K562 (cell line): ENCODE results near the gene LAMA5. TPM values are rescaled to one million over a fixed set of nuclear protein-coding genes. Genes with fewer than 3 reads are reported as not detected.

Experiments used
- ATAC-seq: fragments of 200-7000 bp; cut with Tn5 transposase; 3 replicates; pipeline ENCODE4 v1.9.1; 2020; ENCODE audit warnings: moderate library complexity
- BruUV-seq: library from RNA; stranded (reverse); fragments of 400-500 nt; replicated peaks from 2 replicates; lab custom pipeline; 2021; lab: Mats Ljungman, UMichigan
- CTCF ChIA-PET: fragments of 300-600 bp; formaldehyde crosslinking; extraction: SDS; loops from one replicate; lab custom pipeline; 2021; ENCODE audit warnings: low intra/inter-chr PET ratio; lab: Yijun Ruan, JAX
- POLR2A ChIA-PET: fragments of 300-600, 350-650 bp; sonication (Branson Sonifier 250); formaldehyde crosslinking; extraction: SDS; loops from one replicate; lab custom pipeline; 2021; ENCODE audit warnings: antibody characterized with exemption, inconsistent platforms; lab: Yijun Ruan, JAX
- DNase-seq, 4 experiments: peaks; one replicate each; pipeline versions ENCODE4 v3.0.0 to v3.0.0-alpha.2; 2011 to 2018; ENCODE audit warnings: low spot score in 3 of 4, mixed read lengths in 3 of 4; ENCODE audit errors: extremely low read depth in 1 of 4
- FAIRE-seq: peaks from 2 replicates; lab custom pipeline; 2011; peaks lifted over from hg19 to GRCh38; lab: Jason Lieb, UNC
- H2AFZ ChIP-seq: 2 replicates; pipeline ENCODE4 v1.6.0; 2011; ENCODE audit warnings: low read depth, low read length, control low read depth, inconsistent platforms
- H3K27ac ChIP-seq: fragments of 200-600 bp; 3 replicates; pipeline ENCODE4 v1.8.0; 2011; ENCODE audit warnings: low read depth, mild to moderate bottlenecking, control low read depth, inconsistent platforms, low read length, moderate library complexity, mixed read lengths; ENCODE audit errors: extremely low read depth
- H3K27me3 ChIP-seq, 2 experiments: fragments of 300-600 bp in 1 of 2; 2 replicates in 1 of 2; 3 replicates in 1 of 2; pipeline versions ENCODE4 v1.6.0 to v1.8.0; 2011; ENCODE audit warnings: inconsistent platforms in 2 of 2, low read length in 2 of 2, mild to moderate bottlenecking in 1 of 2, mixed read lengths in 1 of 2, moderate library complexity in 1 of 2; ENCODE audit not compliant: control insufficient read depth in 2 of 2, insufficient read depth in 2 of 2
- H3K36me3 ChIP-seq: fragments of 300-600 bp; 3 replicates; pipeline ENCODE4 v1.8.0; 2011; ENCODE audit warnings: mild to moderate bottlenecking, low read length, inconsistent platforms; ENCODE audit not compliant: control insufficient read depth, insufficient read depth
- H3K4me1 ChIP-seq, 2 experiments: fragments of 200-600 bp in 1 of 2; replicated peaks in 1 of 2; 2 replicates in 1 of 2; 3 replicates in 1 of 2; pipeline versions ENCODE4 v1.5.1 to v1.8.0; 2011; ENCODE audit warnings: inconsistent platforms in 2 of 2, low read length in 2 of 2, mild to moderate bottlenecking in 1 of 2, mixed read lengths in 1 of 2, moderate library complexity in 1 of 2; ENCODE audit not compliant: control insufficient read depth in 2 of 2, insufficient read depth in 2 of 2
- H3K4me2 ChIP-seq: 2 replicates; pipeline ENCODE4 v1.6.1; 2011; ENCODE audit warnings: low read length, control low read depth, inconsistent platforms, mixed read lengths; ENCODE audit not compliant: insufficient read depth
- H3K4me3 ChIP-seq: fragments of 200-600 bp; sonication (generic), shearing (Covaris generic); 2 replicates; pipeline ENCODE4 v1.5.1; 2016; ENCODE audit warnings: control low read depth, inconsistent platforms
- H3K79me2 ChIP-seq: fragments of 200-600 bp; 3 replicates; pipeline ENCODE4 v1.8.0; 2011; ENCODE audit warnings: low read length, inconsistent platforms; ENCODE audit not compliant: control insufficient read depth, insufficient read depth
- H3K9ac ChIP-seq, 2 experiments: 2 replicates each; pipeline versions ENCODE4 v1.6.0 to v1.6.1; 2011; ENCODE audit warnings: low read depth in 2 of 2, low read length in 2 of 2, control low read depth in 1 of 2, inconsistent platforms in 1 of 2, mild to moderate bottlenecking in 1 of 2, mixed read lengths in 1 of 2; ENCODE audit not compliant: insufficient read depth in 1 of 2
- H3K9me1 ChIP-seq: one replicate; pipeline ENCODE4 v1.6.0; 2011; ENCODE audit warnings: inconsistent platforms, mild to moderate bottlenecking, low read length, moderate library complexity; ENCODE audit not compliant: control insufficient read depth, insufficient read depth
- H3K9me3 ChIP-seq: replicated peaks from 2 replicates; pipeline ENCODE4 v1.5.1; 2011; ENCODE audit warnings: low read depth, low read length, inconsistent platforms; ENCODE audit not compliant: control insufficient read depth, insufficient read depth
- H4K20me1 ChIP-seq: replicated peaks from 2 replicates; pipeline ENCODE4 v1.6.1; 2011; ENCODE audit warnings: low read length, inconsistent platforms, mixed read lengths; ENCODE audit not compliant: control insufficient read depth, insufficient read depth
- CBX1 ChIP-seq: sonication (generic); IDR thresholded peaks from 2 replicates; pipeline ENCODE4 v1.6.1; 2016; ENCODE audit warnings: antibody characterized with exemption, low read depth, mild to moderate bottlenecking
- DEAF1 ChIP-seq: fragments of 450-650 bp; formaldehyde crosslinking; IDR thresholded peaks from 2 replicates; pipeline ENCODE4 v1.4.0; 2020; ENCODE audit warnings: mild to moderate bottlenecking, moderate library complexity
- HINFP ChIP-seq: fragments of 450-650 bp; conservative IDR thresholded peaks from 2 replicates; pipeline ENCODE4 v1.6.1; 2016; ENCODE audit warnings: missing genetic modification characterization, low read depth, mild to moderate bottlenecking, control low read depth, missing compliant biosample characterization
- MAX ChIP-seq: sonication (generic); formaldehyde crosslinking; IDR thresholded peaks from 2 replicates; pipeline ENCODE4 v1.9.0; 2022; ENCODE audit warnings: mild to moderate bottlenecking, missing genetic modification reagents
- MBD2 ChIP-seq: sonication (generic); IDR thresholded peaks from 2 replicates; pipeline ENCODE4 v1.6.1; 2016; ENCODE audit warnings: low read depth, borderline replicate concordance
- POLR2G ChIP-seq: fragments of 200-400 bp; formaldehyde crosslinking; IDR thresholded peaks from 2 replicates; pipeline ENCODE4 v1.6.1; 2017; ENCODE audit warnings: low read depth, mild to moderate bottlenecking, antibody characterized with exemption, low read length, moderate library complexity
- SAFB2 ChIP-seq: fragments of 200-400 bp; formaldehyde crosslinking; IDR thresholded peaks from 2 replicates; pipeline ENCODE4 v1.6.1; 2018; ENCODE audit warnings: borderline replicate concordance, low read length, low read depth, moderate library complexity; ENCODE audit not compliant: severe bottlenecking
- WGBS: fragments of 100-300 bp; shearing (Covaris generic); methylation state at CpG from one replicate; pipeline ENCODE4 v1.1.6; 2016; ENCODE audit warnings: low coverage, mixed read lengths; ENCODE audit not compliant: insufficient coverage; ENCODE audit errors: missing lambda C conversion rate; 5-methylcytosine and 5-hydroxymethylcytosine counted together
- in situ Hi-C: fragments of 300-500 bp; cut with MboI; formaldehyde crosslinking; loops from 4 replicates; pipeline ENCODE4 v1.15.0; 2018; ENCODE audit warnings: inconsistent platforms, mixed read lengths
- intact Hi-C: fragments of 100-400 bp; cut with micrococcal nuclease; formaldehyde crosslinking; loops from 2 replicates; pipeline ENCODE4 v1.14.2; 2022
- polyA plus RNA-seq, 8 experiments: library from polyadenylated mRNA; depleted of rRNA in 4 of 8; stranded (reverse) in 5 of 8; unstranded in 3 of 8; fragments of >200 nt; fragmentation: Nextera tagmentation in 2 of 8; fragmentation: Illumina TruSeq in 1 of 8; extraction: Ambion mirVana in 2 of 8; extraction: Trizol in 1 of 8; gene quantifications; 2 replicates each; pipeline versions ENCODE4 v1.2.1 to v1.2.3, GENCODE V29; 2011 to 2014; ENCODE audit warnings: inconsistent platforms in 1 of 8, missing spikeins in 1 of 8
- total RNA-seq, 7 experiments: library from RNA; depleted of rRNA in 6 of 7; stranded (reverse); fragments of >200 nt in 6 of 7; fragmentation: Illumina TruSeq in 2 of 7; extraction: Trizol in 2 of 7; gene quantifications; 2 replicates each; pipeline versions ENCODE4 v1.2.1 to v1.2.3, GENCODE V29; 2011 to 2021; ENCODE audit warnings: low replicate concordance in 1 of 7

LAMA5 gene
- total and polyA plus RNA-seq, 9 of the 15 experiments (the other 6 are each of a cell fraction or from before 2014, with no cell fraction given): 0.31 to 101 (median 7.8) TPM

GRCh38 chr20:62404761-62405107 is 37.6 kb upstream of the LAMA5 start:
- POLR2A ChIA-PET: interaction anchor here (0.6 to 1.4 kb wide), 3 partner anchors 10 to 18 kb away, joined by 4 to 5 read pairs (median 4); partner anchors contain the start of gene RPS21
- Histone ChIP-seq H3K4me3 (no peak overlapping the region), H3K27me3 (no peaks in the 10 kb centered on the region), H3K4me1 (peaks cover 12 to 78% of the 10 kb centered on the region in 2 experiments), H3K9me3 (no peaks in the 10 kb centered on the region), H3K9me1 (peaks cover 4% of the 10 kb centered on the region), H3K79me2 (peaks cover 14% of the 10 kb centered on the region), H3K4me2 (no peak overlapping the region), H3K27ac (no peak overlapping the region), H2AFZ (no peak overlapping the region), H4K20me1 (0 out of 2 replicates have a peak, but pooled peaks cover 8% of the 10 kb centered on the region), H3K36me3 (peaks cover 9% of the 10 kb centered on the region; the same call in 1 of the 3 replicates), H3K9ac (peak overlapping the region in 1 of 2 experiments; percentile 40; a peak in 1 of 4 replicates)
- 98% methylated on average over 12 of the region's 12 CpGs for WGBS
- CTCF ChIA-PET: no interaction called here
- ATAC-seq (no peak), FAIRE-seq (no peak), DNase-seq (no peak)
- in situ Hi-C loops: no loop called here
- no TSS peak for BruUV-seq
- intact Hi-C loops: loop anchor here (5.0 kb wide), 1 partner anchor 83 kb away; no protein-coding TSS in a partner anchor
- no peak for TF ChIP-seq CBX1
- TF ChIP-seq MBD2: no peak
- TF ChIP-seq HINFP: no peak
- no peak for TF ChIP-seq SAFB2
- peak; percentile 12; the same call in 1 of the 2 replicates for TF ChIP-seq POLR2G
- TF ChIP-seq MAX (CRISPR knock-in tag): 0 out of 2 replicates have a peak, but pooled peaks have one; percentile 30
- TF ChIP-seq DEAF1 (CRISPR knock-in tag): no peak
